H1 (cell line): Measurements from ENCODE around the gene DSTN.

ENCODE experiments used
- CBX5 ChIP-seq: fragments of 300-800, 300-1000 bp; sonication (generic); IDR thresholded peaks from 2 replicates; pipeline ENCODE4 v1.7.1; 2016; ENCODE audit warnings: antibody characterized with exemption, low read length, low read depth
- EZH2 ChIP-seq: fragments of 200-600 bp; sonication (generic); IDR thresholded peaks from 2 replicates; pipeline ENCODE4 v1.7.1; 2012; ENCODE audit warnings: low read depth, mild to moderate bottlenecking, moderate library complexity, low read length, inconsistent platforms; ENCODE audit not compliant: severe bottlenecking
- POLR2A ChIP-seq, 2 experiments: IDR thresholded peaks; 1 replicate in 1 of 2; 2 replicates in 1 of 2; pipeline ENCODE4 v1.6.1; 2011; ENCODE audit warnings: low read depth in 2 of 2, low read length in 2 of 2, mild to moderate bottlenecking in 2 of 2; ENCODE audit errors: control extremely low read depth in 1 of 2

DNA sequence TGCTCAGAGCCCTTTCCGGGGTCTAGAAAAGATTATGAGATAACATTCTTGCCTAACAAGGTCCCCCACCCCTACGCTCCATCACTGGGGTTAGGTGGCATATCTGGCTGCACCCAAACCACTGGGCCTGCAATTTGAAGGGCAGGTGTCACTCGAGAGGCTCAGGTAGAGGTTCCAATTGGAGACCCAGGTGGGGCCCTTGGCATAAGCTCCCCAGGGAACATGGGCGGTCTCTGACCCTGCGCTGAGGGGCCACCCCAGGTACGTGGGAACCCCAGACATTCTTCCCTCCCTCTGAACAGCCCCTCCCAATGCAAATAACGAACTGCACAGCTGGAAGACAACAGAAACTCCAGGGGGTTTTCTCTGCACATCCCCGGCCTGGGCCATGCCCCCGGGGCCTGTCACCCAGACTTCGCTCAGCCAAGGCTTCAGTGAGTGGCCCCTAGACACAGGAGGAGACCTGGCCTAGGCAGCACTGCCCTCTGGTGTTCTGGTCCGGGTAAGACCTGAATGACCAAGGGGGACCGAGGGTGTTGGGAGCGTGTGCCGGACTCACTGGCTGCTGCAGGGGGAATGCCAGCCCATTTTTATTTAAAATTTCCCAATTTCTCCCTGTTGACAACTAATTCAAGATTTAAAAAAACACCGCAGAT, 47.5 kb downstream of the DSTN start:
- TF ChIP-seq CBX5 (no peak), POLR2A (IDR thresholded peaks at IDR 0.05; ENCODE audit: control extremely low read depth in 1 of 2, low read depth in 2 of 2, low read length in 2 of 2) (no peak), EZH2 (no peak)
